Astrocyte of the cerebellum (primary cell): ENCODE data around the gene SULT6B1.
A peak's percentile ranks its signal among the peaks of the same experiment; 100 is the strongest.

Experiments used
- DNase-seq: peaks from one replicate; pipeline ENCODE4 v3.0.0-alpha.2; 2011; ENCODE audit warnings: low read depth
- H3K4me3 ChIP-seq: 2 replicates; pipeline ENCODE4 v1.5.1; 2011; ENCODE audit warnings: mild to moderate bottlenecking, low read depth, low read length, moderate library complexity
- CTCF ChIP-seq: IDR thresholded peaks from 2 replicates; pipeline ENCODE4 v1.5.1; 2012; ENCODE audit warnings: low read length, low read depth, moderate library complexity, mild to moderate bottlenecking; ENCODE audit errors: missing control alignments
- in situ Hi-C: cut with HindIII; loops from 2 replicates; pipeline ENCODE4 v1.10.0; 2017; ENCODE audit warnings: low sequenced_read_pairs

SULT6B1 gene

GRCh38 chr2:37167636-37168180 lies 20.8 kb downstream of the SULT6B1 start:
- TF ChIP-seq CTCF = no peak
- H3K4me3 ChIP-seq = no peak overlapping the region
- no peak for DNase-seq
- in situ Hi-C loops = no loop called here

- no peak overlapping the region for H3K4me3 ChIP-seq
- no peak for DNase-seq
- TF ChIP-seq CTCF = no peak
- in situ Hi-C loops = no loop called here
Observed at GRCh38 chr2:37164757-37165156, 23.7 kb downstream of the SULT6B1 start.

- in situ Hi-C loops = no loop called here
- peak; percentile 61 for DNase-seq
- H3K4me3 ChIP-seq = peak within 1 kb of the TSS; percentile 91
- no peak for TF ChIP-seq CTCF
Observed at GRCh38 chr2:37156857-37157714, 31.4 kb downstream of the SULT6B1 start, which contains the start of gene EIF2AK2. TSS of gene EIF2AK2 (minus strand) at chr2:37156980. CDS start at chr2:37147806, 9,174 bp downstream.

- TF ChIP-seq CTCF = no peak
- H3K4me3 ChIP-seq = peak overlapping the region; percentile 91
- in situ Hi-C loops = no loop called here
- DNase-seq = peak; percentile 15
Observed at GRCh38 chr2:37156071-37156856, 32.2 kb downstream of the SULT6B1 start.

- TF ChIP-seq CTCF = no peak
- in situ Hi-C loops = no loop called here
- no peak for DNase-seq
- no peak overlapping the region for H3K4me3 ChIP-seq
Observed at GRCh38 chr2:37154785-37155184, 33.7 kb downstream of the SULT6B1 start.

- in situ Hi-C loops = no loop called here
- no peak overlapping the region for H3K4me3 ChIP-seq
- DNase-seq = no peak
- TF ChIP-seq CTCF = no peak
Observed at GRCh38 chr2:37153224-37153623, 35.2 kb downstream of the SULT6B1 start.
